Superior temporal gyrus (tissue), 1 donor: ENCODE results near the gene EIF2B2.

ENCODE experiments used
- DNase-seq: peaks from one replicate; pipeline ENCODE4 v3.0.0-alpha.2; 2016; ENCODE audit errors: extremely low spot score

The EIF2B2 gene

GRCh38 chr14:75002392-75003249 is at the start of gene EIF2B2:
Gene EIF2B2, plus strand, starts transcription at chr14:75002921. Its CDS starts 70 bp downstream, at chr14:75002991.
- peak; percentile 98 for DNase-seq

GRCh38 chr14:74953686-74954085 is 49.0 kb upstream of the EIF2B2 start:
- DNase-seq, result no peak

GRCh38 chr14:74954232-74954946 is 48.3 kb upstream of the EIF2B2 start:
- DNase-seq, result no peak

GRCh38 chr14:74954947-74955228 is 47.8 kb upstream of the EIF2B2 start:
- no peak for DNase-seq

DNA sequence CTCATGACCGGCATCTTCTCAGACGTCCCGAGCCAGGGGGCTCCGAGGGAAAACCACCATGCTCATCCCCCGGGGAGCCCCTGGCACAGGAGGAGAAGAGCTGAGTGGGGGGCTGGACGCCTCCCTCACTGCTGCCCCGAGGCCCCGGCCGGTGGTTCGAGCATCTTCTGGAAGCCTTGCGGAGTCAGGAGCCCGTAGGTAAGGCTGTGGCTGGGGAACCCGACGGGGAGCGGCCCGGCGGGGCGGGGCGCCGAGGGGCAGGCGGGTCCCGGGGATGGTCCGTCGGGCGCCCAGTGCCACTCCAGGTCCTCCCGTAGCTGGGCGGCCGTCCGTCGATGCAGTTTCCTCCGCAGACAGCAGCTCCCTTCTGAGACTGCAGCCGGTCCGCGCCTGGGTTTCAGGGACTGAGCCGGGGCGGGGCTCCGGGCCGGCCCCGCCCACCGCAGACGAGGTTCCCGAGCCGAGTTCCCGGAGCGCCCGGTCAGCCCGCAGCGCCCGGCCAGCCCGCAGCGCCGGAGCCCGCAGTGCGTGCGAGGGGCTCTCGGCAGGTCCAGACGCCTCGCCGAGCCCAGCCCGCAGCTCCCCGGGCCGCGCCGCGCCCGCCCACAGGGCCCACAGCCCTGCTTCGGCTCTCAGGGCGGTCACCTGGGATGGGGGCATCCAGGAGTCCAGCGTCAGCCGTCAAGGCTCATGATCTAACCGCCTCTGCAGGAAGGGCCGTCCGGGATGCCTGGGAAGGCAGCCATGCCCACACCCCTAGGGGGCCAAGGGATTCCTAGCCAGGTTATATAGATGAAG is 47.3 kb upstream of the EIF2B2 start, which contains the start of gene PGF:
Gene PGF (minus strand): TSS at position 369 of the 798 bp plus-strand sequence. CDS start 355 bp downstream, at position 14.
- DNase-seq, result no peak

GRCh38 chr14:74956027-74956279 is 46.8 kb upstream of the EIF2B2 start:
- no peak for DNase-seq

GRCh38 chr14:74956280-74957072 is 46.2 kb upstream of the EIF2B2 start:
- no peak for DNase-seq

GRCh38 chr14:74959596-74960180 is 43.0 kb upstream of the EIF2B2 start:
- DNase-seq, result no peak

DNA sequence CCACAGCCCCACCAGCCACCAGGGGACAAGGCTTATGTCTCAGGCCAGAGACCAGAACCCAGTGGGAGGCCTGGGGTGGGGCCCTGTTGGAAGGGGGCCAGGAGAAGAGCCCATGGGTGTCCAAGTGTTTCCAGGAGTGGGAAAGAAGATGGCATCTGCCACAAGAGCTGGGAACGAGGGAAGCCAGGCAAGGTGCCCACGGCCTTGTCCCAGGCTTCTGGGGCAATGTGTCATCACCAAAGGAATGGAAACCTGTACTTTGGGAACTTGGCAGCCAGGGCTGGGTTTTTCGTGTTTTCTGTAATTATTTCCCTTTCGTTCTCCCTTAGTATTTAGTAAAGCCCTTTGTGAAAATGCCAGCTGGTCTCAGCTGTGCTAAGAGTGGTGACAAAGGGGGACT is 42.0 kb upstream of the EIF2B2 start:
- no peak for DNase-seq

DNA sequence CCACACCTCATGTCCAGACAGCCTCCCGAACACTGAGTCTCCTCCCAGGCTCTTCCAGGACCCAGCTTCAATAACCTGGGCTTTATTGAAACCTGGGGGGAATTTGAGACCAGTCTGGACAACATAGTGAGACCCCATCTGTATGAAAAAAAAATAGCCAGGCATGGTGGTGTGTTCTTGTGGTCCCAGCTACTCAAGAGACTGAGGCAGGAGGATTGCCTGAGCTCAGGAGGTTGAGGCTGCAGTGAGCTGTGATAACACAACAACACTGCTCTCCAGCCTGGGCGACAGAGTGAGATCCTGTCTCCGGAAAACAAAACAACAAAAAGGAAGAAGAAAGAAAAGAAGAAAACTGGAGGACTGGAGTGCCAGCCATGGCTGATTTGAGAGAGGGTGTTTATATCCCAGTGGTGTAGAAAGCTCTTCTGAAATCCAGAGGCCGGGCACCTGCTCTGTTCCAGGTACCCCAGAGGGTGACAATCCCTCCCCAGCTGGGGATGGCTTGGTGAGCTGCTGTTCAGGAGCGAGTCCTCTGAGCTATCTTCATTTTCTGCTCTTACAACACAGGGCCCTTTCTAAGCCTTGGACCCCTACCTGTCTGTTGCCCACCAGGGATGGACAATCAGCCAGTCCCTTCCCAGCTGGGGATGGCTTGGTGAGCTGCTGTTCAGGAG is 41.3 kb upstream of the EIF2B2 start:
- DNase-seq, result no peak

- DNase-seq, result no peak
Measured at GRCh38 chr14:74962046-74962445, 40.7 kb upstream of the EIF2B2 start.

DNA sequence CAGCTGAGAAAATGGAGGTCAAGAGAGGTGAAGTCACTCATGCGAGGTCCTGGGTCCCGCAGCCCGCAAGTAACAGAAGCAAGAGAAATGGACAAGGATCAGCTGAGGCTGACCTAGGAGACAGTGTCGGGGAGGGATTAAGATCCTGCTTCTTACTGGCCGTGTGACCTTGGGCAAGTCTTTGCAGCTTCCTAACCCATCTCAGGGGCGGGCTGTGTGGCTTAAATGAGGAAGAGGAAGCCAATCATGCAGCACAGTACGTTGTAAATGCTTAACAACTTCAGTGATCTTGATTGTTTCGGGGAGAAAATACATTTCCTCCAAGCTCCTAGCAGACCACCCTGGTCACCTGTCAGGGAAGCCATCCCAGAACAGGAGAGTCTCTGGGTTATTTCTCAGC is 40.2 kb upstream of the EIF2B2 start:
- no peak for DNase-seq

- DNase-seq, result no peak
Measured at GRCh38 chr14:74963178-74963704, 39.5 kb upstream of the EIF2B2 start.

- DNase-seq, result no peak
Measured at GRCh38 chr14:74963705-74964271, 38.9 kb upstream of the EIF2B2 start.

DNA sequence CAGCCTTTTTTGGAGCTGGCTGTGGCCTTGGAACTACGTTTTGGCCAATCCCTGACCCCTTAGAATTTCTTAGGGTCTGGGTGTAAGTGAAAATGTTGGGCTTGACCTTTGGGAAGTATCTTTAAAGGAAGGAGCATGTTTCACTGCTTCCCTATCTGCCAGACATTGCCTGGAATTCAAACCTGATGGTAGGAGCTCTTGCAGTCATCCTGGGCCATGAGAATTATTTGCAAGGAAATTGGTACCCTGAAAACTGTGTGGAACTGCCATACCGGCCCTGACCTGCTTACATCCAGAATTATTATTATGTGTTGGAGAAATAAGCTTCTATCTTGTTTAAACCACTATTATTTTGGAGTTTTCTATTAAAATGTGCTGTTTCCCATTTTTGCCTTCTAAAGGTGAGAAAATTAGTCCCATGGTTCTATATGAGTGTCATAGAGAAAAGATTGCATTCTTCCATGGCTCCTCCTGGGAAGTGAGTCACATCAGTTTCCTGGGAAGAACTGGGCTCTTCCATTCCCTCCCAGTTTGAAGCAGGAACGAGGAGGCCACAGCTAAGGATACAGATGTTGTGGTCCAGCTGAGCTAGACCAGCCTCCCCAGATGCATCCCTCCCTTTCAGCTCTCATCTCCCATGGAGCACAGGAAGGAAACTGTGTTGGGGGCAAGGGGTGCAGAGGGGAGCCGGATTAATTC is 37.8 kb upstream of the EIF2B2 start:
- DNase-seq, result no peak

DNA sequence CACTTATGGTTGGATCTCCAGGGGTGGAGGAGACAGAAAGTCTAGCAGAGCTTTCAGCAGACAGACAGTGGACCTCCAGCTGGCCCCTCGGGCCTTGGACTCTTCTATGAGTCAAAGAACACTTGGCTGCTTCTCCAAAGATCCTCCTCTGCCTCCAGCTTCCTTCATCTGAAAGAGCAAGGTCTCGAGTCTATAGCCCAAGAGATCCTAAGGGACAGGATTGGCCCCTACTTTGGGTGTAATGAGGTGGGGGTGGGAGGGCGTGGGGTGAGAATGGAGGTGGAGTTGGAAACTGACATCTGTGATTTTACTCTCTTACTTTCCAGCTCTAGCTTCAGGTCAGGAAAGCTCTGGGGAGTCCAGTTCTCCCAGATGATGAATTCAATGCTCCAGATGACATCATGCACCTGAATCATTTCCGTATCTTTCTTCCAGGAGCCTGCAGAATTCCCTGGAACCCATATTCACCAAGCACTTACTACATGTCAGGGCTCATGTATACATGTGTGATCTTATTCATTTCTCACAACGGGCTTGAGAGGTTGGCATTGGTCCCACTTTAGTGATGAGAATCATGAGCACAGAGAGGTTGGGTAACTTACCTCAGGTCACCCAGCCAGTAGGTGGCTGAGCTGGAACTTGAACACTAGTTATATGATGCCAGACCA is 37.1 kb upstream of the EIF2B2 start:
- no peak for DNase-seq

DNA sequence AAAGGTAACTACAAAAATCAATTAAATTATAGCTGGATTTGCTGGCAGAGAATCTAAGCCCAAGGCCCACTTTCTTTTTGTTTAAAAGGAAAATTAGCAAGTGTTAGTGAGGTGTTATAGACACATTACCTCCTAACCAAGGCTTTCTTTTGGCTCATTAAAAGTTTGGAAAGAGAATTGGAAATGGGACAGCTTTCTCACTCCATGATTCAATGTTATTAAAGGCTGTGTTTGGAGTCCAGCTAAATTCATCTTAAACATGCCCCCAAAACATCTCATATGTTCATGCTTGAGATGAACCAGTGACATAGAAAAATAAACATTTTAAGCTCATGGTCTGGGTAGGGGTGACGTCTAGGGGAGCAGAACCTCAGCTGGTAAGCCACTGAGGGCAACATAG is 33.9 kb upstream of the EIF2B2 start:
- no peak for DNase-seq

DNA sequence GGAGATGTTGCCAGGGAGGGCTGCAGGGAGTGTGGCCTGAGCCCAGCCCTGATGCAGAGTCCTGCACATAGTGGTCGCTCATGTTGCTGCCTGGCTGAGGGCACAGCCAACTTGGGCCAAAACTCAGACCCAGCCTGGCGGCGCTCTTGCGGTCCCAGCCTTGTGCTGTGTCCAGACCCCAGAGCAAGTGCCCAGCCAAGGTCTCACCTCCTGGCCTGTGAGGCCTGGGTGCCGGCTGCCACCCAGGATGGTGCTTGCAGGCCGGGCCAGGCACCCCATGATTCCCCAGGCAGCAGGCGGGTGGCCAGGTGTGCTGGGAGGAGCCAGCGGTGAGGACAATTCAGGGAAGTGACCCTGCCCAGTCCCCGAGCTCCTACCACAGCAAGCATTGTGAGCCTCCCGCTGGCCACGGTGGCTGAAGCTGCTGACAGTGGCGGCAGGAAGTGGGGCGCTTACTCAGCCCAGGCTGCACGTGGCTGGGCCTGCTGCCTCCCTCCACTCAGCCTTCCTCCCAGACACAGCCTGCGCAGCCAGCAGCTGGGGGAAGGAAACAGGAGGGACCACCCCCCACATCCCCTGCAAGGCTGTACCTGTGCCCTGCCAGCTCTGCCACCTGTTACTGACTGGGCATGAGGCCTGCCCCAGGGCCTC is 29.6 kb upstream of the EIF2B2 start:
- DNase-seq, result no peak
